GM21529 (cell line): ENCODE results near the gene TRAF3IP1.
"Not testable (repeated sequence)": the region's sequence is repeated elsewhere in the genome, so short reads cannot be mapped to it uniquely, and the experiment has no call there.

Experiments
- ATAC-seq: cut with Tn5 transposase; IDR thresholded peaks from one replicate; pipeline ENCODE4 v1.9.1; 2021; ENCODE audit not compliant: unreplicated experiment

TRAF3IP1 gene

GRCh38 chr2:238441262-238442114, 121.2 kb downstream of the TRAF3IP1 start:
- ATAC-seq: no peak

GRCh38 chr2:238442257-238442656, 121.9 kb downstream of the TRAF3IP1 start:
- ATAC-seq: not testable (repeated sequence)

- no peak for ATAC-seq
These were observed 123.9 kb downstream of the TRAF3IP1 start for GRCh38 chr2:238444242-238444641.

GRCh38 chr2:238445409-238446190, 125.3 kb downstream of the TRAF3IP1 start:
- no peak for ATAC-seq

GRCh38 chr2:238446371-238446770, 126.1 kb downstream of the TRAF3IP1 start:
- no peak for ATAC-seq

- no peak for ATAC-seq
These were observed 128.0 kb downstream of the TRAF3IP1 start for GRCh38 chr2:238448031-238448955.

GRCh38 chr2:238449241-238449640, 128.9 kb downstream of the TRAF3IP1 start:
- ATAC-seq: no peak

GRCh38 chr2:238449909-238450417, 129.6 kb downstream of the TRAF3IP1 start:
- no peak for ATAC-seq

- ATAC-seq: no peak
These were observed 130.1 kb downstream of the TRAF3IP1 start for GRCh38 chr2:238450440-238450861.
